WTC11 (cell line): ENCODE results near the gene RAD9A. TPM values are rescaled to one million over a fixed set of nuclear protein-coding genes. Genes with fewer than 3 reads are reported as not detected.

Experiments
- ATAC-seq: fragments of 200-7000 bp; cut with Tn5 transposase; 2 replicates; pipeline ENCODE4 v1.10.0; 2021; ENCODE audit warnings: mild to moderate bottlenecking, moderate library complexity
- CTCF ChIA-PET: fragments of 300-600 bp; sonication (Branson Sonifier 250); formaldehyde crosslinking; loops from one replicate; lab custom pipeline; 2021; ENCODE audit warnings: antibody characterized with exemption; lab: Charles Lee
- POLR2A ChIA-PET: fragments of 350-600 bp; sonication (Branson Sonifier 250); formaldehyde crosslinking; loops from one replicate; lab custom pipeline; 2021; ENCODE audit warnings: antibody characterized with exemption; lab: Charles Lee
- DNase-seq: peaks from one replicate; pipeline ENCODE4 v3.0.0; 2021; ENCODE audit warnings: low spot score
- H3K27ac Mint-ChIP-seq: 2 replicates; pipeline ENCODE4 v1.8.0; 2021; ENCODE audit warnings: mixed read lengths
- H3K27me3 Mint-ChIP-seq: 2 replicates; pipeline ENCODE4 v1.8.0; 2021; ENCODE audit warnings: low read depth, mild to moderate bottlenecking, moderate library complexity, mixed read lengths
- H3K36me3 Mint-ChIP-seq: 2 replicates; pipeline ENCODE4 v1.8.0; 2021; ENCODE audit warnings: mixed read lengths
- H3K4me1 Mint-ChIP-seq: 2 replicates; pipeline ENCODE4 v1.8.0; 2022; ENCODE audit warnings: mixed read lengths
- H3K4me3 Mint-ChIP-seq: 2 replicates; pipeline ENCODE4 v1.8.0; 2021; ENCODE audit warnings: mild to moderate bottlenecking, moderate library complexity, mixed read lengths
- H3K9me3 Mint-ChIP-seq: 2 replicates; pipeline ENCODE4 v1.8.0; 2021; ENCODE audit warnings: mixed read lengths
- CDX4 ChIP-seq: fragments of 250-450 bp; sonication (Bioruptor Pico); IDR thresholded peaks from 2 replicates; pipeline ENCODE4 v1.9.0; 2021; ENCODE audit warnings: moderate library complexity, mild to moderate bottlenecking, inconsistent platforms, borderline replicate concordance
- E2F4 ChIP-seq: sonication (generic); formaldehyde crosslinking; IDR thresholded peaks from 2 replicates; pipeline ENCODE4 v1.8.1; 2022; ENCODE audit warnings: low read depth, mild to moderate bottlenecking, moderate library complexity, missing genetic modification reagents, borderline replicate concordance
- GABPB1 ChIP-seq: sonication (generic); formaldehyde crosslinking; IDR thresholded peaks from 2 replicates; pipeline ENCODE4 v1.8.1; 2023; ENCODE audit warnings: mild to moderate bottlenecking, missing genetic modification reagents
- MAX ChIP-seq: sonication (generic); formaldehyde crosslinking; IDR thresholded peaks from 2 replicates; pipeline ENCODE4 v1.8.0; 2022; ENCODE audit warnings: mild to moderate bottlenecking, missing genetic modification reagents
- SP1 ChIP-seq: sonication (generic); formaldehyde crosslinking; conservative IDR thresholded peaks from 2 replicates; pipeline ENCODE4 v1.8.1; 2022; ENCODE audit warnings: missing genetic modification reagents
- TEAD1 ChIP-seq: sonication (generic); formaldehyde crosslinking; IDR thresholded peaks from 2 replicates; pipeline ENCODE4 v1.8.0; 2022; ENCODE audit warnings: mild to moderate bottlenecking, missing genetic modification reagents
- ZBTB21 ChIP-seq: sonication (generic); formaldehyde crosslinking; IDR thresholded peaks from 2 replicates; pipeline ENCODE4 v1.8.1; 2023; ENCODE audit warnings: mild to moderate bottlenecking, missing genetic modification reagents, borderline replicate concordance
- ZNF121 ChIP-seq: sonication (generic); formaldehyde crosslinking; IDR thresholded peaks from 2 replicates; pipeline ENCODE4 v1.8.0; 2023; ENCODE audit warnings: missing genetic modification reagents
- ZNF671 ChIP-seq: fragments of 250-450 bp; sonication (Bioruptor Pico); IDR thresholded peaks from 2 replicates; pipeline ENCODE4 v1.8.0; 2021; ENCODE audit warnings: mild to moderate bottlenecking
- total RNA-seq: library from RNA; stranded (reverse); gene quantifications from 3 replicates; pipeline ENCODE4 v1.2.3, GENCODE V29; 2021
- TF ChIP-seq, protein P1 (sequence below): sonication (generic); formaldehyde crosslinking; IDR thresholded peaks from 2 replicates; pipeline ENCODE4 v1.8.1; 2023; ENCODE audit warnings: mild to moderate bottlenecking, missing genetic modification reagents
- TF ChIP-seq, protein P2 (sequence below): sonication (generic); formaldehyde crosslinking; IDR thresholded peaks from 2 replicates; pipeline ENCODE4 v1.8.0; 2022; ENCODE audit warnings: mild to moderate bottlenecking, missing genetic modification reagents
- TF ChIP-seq, protein P3 (sequence below): fragments of 200-600 bp; IDR thresholded peaks from 2 replicates; pipeline ENCODE4 v1.8.0; 2022; ENCODE audit warnings: antibody characterized with exemption

The RAD9A gene
- total RNA-seq, 1 experiment from 2014 or later = 45.5 TPM

GRCh38 chr11:67416416-67417335 lies 24.9 kb downstream of the RAD9A start:
- POLR2A ChIA-PET = interaction anchor here (2.3 kb wide), 1 partner anchor 15 kb away, joined by 7 read pairs; the partner anchor contains the start of gene PPP1CA
- ATAC-seq (no peak), DNase-seq (no peak)
- peaks cover 17% of the 10 kb centered on the region for H3K4me1 Mint-ChIP-seq
- peaks cover 20% of the 10 kb centered on the region for H3K27me3 Mint-ChIP-seq
- peak overlapping the region; percentile 65 for H3K4me3 Mint-ChIP-seq
- H3K9me3 Mint-ChIP-seq = no peaks in the 10 kb centered on the region
- no peaks in the 10 kb centered on the region for H3K36me3 Mint-ChIP-seq
- peak overlapping the region; percentile 81 for H3K27ac Mint-ChIP-seq
- TF ChIP-seq, protein P1, sequence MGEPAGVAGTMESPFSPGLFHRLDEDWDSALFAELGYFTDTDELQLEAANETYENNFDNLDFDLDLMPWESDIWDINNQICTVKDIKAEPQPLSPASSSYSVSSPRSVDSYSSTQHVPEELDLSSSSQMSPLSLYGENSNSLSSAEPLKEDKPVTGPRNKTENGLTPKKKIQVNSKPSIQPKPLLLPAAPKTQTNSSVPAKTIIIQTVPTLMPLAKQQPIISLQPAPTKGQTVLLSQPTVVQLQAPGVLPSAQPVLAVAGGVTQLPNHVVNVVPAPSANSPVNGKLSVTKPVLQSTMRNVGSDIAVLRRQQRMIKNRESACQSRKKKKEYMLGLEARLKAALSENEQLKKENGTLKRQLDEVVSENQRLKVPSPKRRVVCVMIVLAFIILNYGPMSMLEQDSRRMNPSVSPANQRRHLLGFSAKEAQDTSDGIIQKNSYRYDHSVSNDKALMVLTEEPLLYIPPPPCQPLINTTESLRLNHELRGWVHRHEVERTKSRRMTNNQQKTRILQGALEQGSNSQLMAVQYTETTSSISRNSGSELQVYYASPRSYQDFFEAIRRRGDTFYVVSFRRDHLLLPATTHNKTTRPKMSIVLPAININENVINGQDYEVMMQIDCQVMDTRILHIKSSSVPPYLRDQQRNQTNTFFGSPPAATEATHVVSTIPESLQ (CRISPR knock-in tag) = no peak
- TF ChIP-seq, protein P2, sequence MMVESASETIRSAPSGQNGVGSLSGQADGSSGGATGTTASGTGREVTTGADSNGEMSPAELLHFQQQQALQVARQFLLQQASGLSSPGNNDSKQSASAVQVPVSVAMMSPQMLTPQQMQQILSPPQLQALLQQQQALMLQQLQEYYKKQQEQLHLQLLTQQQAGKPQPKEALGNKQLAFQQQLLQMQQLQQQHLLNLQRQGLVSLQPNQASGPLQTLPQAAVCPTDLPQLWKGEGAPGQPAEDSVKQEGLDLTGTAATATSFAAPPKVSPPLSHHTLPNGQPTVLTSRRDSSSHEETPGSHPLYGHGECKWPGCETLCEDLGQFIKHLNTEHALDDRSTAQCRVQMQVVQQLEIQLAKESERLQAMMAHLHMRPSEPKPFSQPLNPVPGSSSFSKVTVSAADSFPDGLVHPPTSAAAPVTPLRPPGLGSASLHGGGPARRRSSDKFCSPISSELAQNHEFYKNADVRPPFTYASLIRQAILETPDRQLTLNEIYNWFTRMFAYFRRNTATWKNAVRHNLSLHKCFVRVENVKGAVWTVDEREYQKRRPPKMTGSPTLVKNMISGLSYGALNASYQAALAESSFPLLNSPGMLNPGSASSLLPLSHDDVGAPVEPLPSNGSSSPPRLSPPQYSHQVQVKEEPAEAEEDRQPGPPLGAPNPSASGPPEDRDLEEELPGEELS (CRISPR knock-in tag) = 0 out of 2 replicates have a peak, but pooled peaks have one; percentile 3
- CTCF ChIA-PET = interaction anchor here (1.2 to 1.6 kb wide), 2 partner anchors 15 to 34 kb away, joined by 3 to 5 read pairs; partner anchors contain the start of gene PPP1CA

- H3K4me1 Mint-ChIP-seq = peaks cover 17% of the 10 kb centered on the region
- H3K4me3 Mint-ChIP-seq = no peak overlapping the region
- peaks cover 17% of the 10 kb centered on the region for H3K27me3 Mint-ChIP-seq
- ATAC-seq (no peak), DNase-seq (no peak)
- ChIA-PET CTCF (interaction anchor here (1.6 kb wide), 1 partner anchor 35 kb away, joined by 3 read pairs; no protein-coding TSS in a partner anchor), POLR2A (interaction anchor here (2.3 kb wide), 1 partner anchor 16 kb away, joined by 7 read pairs; the partner anchor contains the start of gene PPP1CA)
- H3K36me3 Mint-ChIP-seq = no peaks in the 10 kb centered on the region
- TF ChIP-seq, protein P3, sequence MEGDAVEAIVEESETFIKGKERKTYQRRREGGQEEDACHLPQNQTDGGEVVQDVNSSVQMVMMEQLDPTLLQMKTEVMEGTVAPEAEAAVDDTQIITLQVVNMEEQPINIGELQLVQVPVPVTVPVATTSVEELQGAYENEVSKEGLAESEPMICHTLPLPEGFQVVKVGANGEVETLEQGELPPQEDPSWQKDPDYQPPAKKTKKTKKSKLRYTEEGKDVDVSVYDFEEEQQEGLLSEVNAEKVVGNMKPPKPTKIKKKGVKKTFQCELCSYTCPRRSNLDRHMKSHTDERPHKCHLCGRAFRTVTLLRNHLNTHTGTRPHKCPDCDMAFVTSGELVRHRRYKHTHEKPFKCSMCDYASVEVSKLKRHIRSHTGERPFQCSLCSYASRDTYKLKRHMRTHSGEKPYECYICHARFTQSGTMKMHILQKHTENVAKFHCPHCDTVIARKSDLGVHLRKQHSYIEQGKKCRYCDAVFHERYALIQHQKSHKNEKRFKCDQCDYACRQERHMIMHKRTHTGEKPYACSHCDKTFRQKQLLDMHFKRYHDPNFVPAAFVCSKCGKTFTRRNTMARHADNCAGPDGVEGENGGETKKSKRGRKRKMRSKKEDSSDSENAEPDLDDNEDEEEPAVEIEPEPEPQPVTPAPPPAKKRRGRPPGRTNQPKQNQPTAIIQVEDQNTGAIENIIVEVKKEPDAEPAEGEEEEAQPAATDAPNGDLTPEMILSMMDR = no peak
- TF ChIP-seq ZBTB21 (CRISPR knock-in tag) (no peak), ZNF121 (CRISPR knock-in tag) (no peak), TEAD1 (CRISPR knock-in tag) (no peak), CDX4 (CRISPR knock-in tag) (no peak), E2F4 (CRISPR knock-in tag) (no peak), MAX (CRISPR knock-in tag) (no peak), SP1 (CRISPR knock-in tag) (no peak), ZNF671 (no peak), GABPB1 (CRISPR knock-in tag) (no peak)
- H3K9me3 Mint-ChIP-seq = no peaks in the 10 kb centered on the region
- H3K27ac Mint-ChIP-seq = no peak overlapping the region
Measured at GRCh38 chr11:67417425-67417824, 25.6 kb downstream of the RAD9A start.
